Lower leg skin (tissue), 3 donors: Measurements from ENCODE around the gene SDK2.

Experiments
- CTCF ChIP-seq, 3 donors: fragments of 450-650 bp; IDR thresholded peaks; one replicate each; pipeline ENCODE4 v1.5.1; 2016; ENCODE audit warnings: antibody characterized with exemption in 3 of 3, mild to moderate bottlenecking in 3 of 3, moderate library complexity in 2 of 3
- POLR2A ChIP-seq, 2 donors: fragments of 450-650 bp; IDR thresholded peaks; one replicate each; pipeline ENCODE4 v1.6.1; 2016 to 2017; ENCODE audit warnings: antibody characterized with exemption in 2 of 2, mild to moderate bottlenecking in 1 of 2, moderate library complexity in 1 of 2

GRCh38 chr17:73503560-73503959 is 140.7 kb downstream of the SDK2 start:
- TF ChIP-seq CTCF (IDR thresholded peaks at IDR 0.05) (no peak), POLR2A (IDR thresholded peaks at IDR 0.05) (no peak)
